SK-N-SH treated with all-trans-retinoic acid at 6 μM for 48 hours (cell line): Measurements from ENCODE around the gene PMM2.

Experiments used
- ARNTL ChIP-seq: fragments of 450-650 bp; formaldehyde crosslinking; IDR thresholded peaks from 2 replicates; pipeline ENCODE4 v1.5.0; 2020; ENCODE audit warnings: low read depth, mild to moderate bottlenecking, moderate library complexity, borderline replicate concordance
- BACH2 ChIP-seq: fragments of 250-450 bp; sonication (Bioruptor Pico); IDR thresholded peaks from 2 replicates; pipeline ENCODE4 v1.9.0; 2021; ENCODE audit warnings: mild to moderate bottlenecking, borderline replicate concordance
- CREB5 ChIP-seq: fragments of 250-450 bp; sonication (Bioruptor Pico); IDR thresholded peaks from 2 replicates; pipeline ENCODE4 v1.5.1; 2020; ENCODE audit warnings: low read depth, mild to moderate bottlenecking, moderate library complexity
- ISL1 ChIP-seq: fragments of 250-450 bp; sonication (Bioruptor Pico); IDR thresholded peaks from 2 replicates; pipeline ENCODE4 v2.1.2; 2022; ENCODE audit warnings: mild to moderate bottlenecking, moderate library complexity
- PATZ1 ChIP-seq: fragments of 250-450 bp; sonication (Bioruptor Pico); IDR thresholded peaks from 2 replicates; pipeline ENCODE4 v1.8.0; 2020; ENCODE audit warnings: mild to moderate bottlenecking, moderate library complexity, borderline replicate concordance
- SNAI2 ChIP-seq: fragments of 250-450 bp; sonication (Bioruptor Pico); IDR thresholded peaks from 2 replicates; pipeline ENCODE4 v1.5.0; 2020; ENCODE audit warnings: mild to moderate bottlenecking, moderate library complexity
- ZNF565 ChIP-seq: fragments of 450-650 bp; formaldehyde crosslinking; conservative IDR thresholded peaks from 2 replicates; pipeline ENCODE4 v1.5.0; 2020; ENCODE audit warnings: low read depth, mild to moderate bottlenecking, moderate library complexity

GRCh38 chr16:8832717-8833105 lies 35.1 kb downstream of the PMM2 start:
- TF ChIP-seq BACH2 (CRISPR knock-in tag) (no peak), CREB5 (no peak), PATZ1 (no peak), ZNF565 (CRISPR knock-in tag) (no peak), ISL1 (CRISPR knock-in tag) (no peak), SNAI2 (no peak), ARNTL (CRISPR knock-in tag) (no peak)
